ENCODE results near the gene FAM83B.
"Not testable (repeated sequence)": the region's sequence is repeated elsewhere in the genome, so short reads cannot be mapped to it uniquely, and the experiment has no call there.

Gene FAM83B

GRCh38 chr6:54881067-54881730 is 34.6 kb downstream of the FAM83B start:
- no peak for DNase-seq (ENCODE audit: low read depth)
- TF ChIP-seq CTCF (IDR thresholded peaks at IDR 0.05; ENCODE audit: insufficient read depth, low read depth, low read length, missing control alignments): no peak
- H3K4me3 ChIP-seq (ENCODE audit: low read depth, low read length): no peak overlapping the region

- DNase-seq (ENCODE audit: low read depth); H3K4me3 ChIP-seq (ENCODE audit: low read depth, low read length): not testable (repeated sequence)
These were observed 35.3 kb downstream of the FAM83B start for GRCh38 chr6:54881891-54882290.

DNA sequence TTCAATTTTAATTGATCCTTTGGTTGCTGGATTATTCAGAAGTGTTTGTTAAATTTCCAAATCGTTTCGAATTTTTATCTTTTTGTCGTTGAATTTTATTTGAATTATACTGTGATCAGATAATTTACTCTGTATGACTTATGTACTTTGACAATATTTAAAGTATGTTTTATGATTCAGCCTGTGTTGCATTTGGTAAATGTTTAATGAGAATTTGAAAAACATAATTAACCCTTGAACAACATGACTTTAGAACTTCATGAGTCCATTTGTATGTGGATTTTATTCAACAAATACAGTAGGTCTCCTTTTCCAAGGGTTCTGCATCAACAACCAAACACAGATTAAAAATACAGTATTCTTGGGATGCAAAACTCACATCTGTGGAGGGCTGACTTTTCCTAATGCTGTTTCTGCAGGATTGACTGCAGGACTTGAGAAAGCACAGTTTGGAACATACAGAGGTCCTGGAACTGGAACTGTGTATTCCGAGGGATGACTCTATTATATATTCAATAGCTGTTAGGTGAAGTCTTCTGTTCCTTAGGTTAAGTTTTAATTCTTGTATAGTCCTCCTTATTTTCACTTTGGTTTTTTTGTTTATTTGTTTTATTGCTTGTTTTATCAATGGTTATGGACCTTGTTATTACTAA is 40.5 kb downstream of the FAM83B start:
- H3K4me3 ChIP-seq (ENCODE audit: low read depth, low read length): no peak overlapping the region
- DNase-seq (ENCODE audit: low read depth): no peak
- TF ChIP-seq CTCF (IDR thresholded peaks at IDR 0.05; ENCODE audit: insufficient read depth, low read depth, low read length, missing control alignments): no peak

- no peak overlapping the region for H3K4me3 ChIP-seq (ENCODE audit: low read depth, low read length)
- no peak for DNase-seq (ENCODE audit: low read depth)
- TF ChIP-seq CTCF (IDR thresholded peaks at IDR 0.05; ENCODE audit: insufficient read depth, low read depth, low read length, missing control alignments): no peak
These were observed 45.0 kb downstream of the FAM83B start for GRCh38 chr6:54891536-54891935.

DNA sequence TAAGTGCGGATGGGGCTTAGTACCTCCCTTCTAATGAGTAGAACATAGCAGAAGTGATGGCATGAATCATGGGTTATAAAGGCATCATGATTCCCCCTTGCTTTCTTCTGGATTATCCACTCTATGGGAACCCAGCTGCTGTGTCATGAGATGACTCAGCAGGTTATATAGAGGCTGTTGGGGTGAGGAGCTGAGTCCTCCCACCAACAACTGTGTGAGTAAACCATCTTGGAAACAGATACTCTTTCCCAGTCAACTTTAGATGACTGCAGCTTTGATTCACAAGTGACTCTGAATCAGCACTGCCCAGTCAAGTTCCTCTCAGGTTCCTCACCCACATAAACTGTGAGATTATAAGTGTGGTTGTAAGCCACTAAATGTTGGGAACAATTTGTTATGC is 46.3 kb downstream of the FAM83B start:
- no peak overlapping the region for H3K4me3 ChIP-seq (ENCODE audit: low read depth, low read length)
- DNase-seq (ENCODE audit: low read depth): no peak
- no peak for TF ChIP-seq CTCF (IDR thresholded peaks at IDR 0.05; ENCODE audit: insufficient read depth, low read depth, low read length, missing control alignments)

GRCh38 chr6:54893818-54894217 is 47.2 kb downstream of the FAM83B start:
- no peak for TF ChIP-seq CTCF (IDR thresholded peaks at IDR 0.05; ENCODE audit: insufficient read depth, low read depth, low read length, missing control alignments)
- no peak for DNase-seq (ENCODE audit: low read depth)
- H3K4me3 ChIP-seq (ENCODE audit: low read depth, low read length): no peak overlapping the region

GRCh38 chr6:54896302-54896701 is 49.7 kb downstream of the FAM83B start:
- no peak for DNase-seq (ENCODE audit: low read depth)
- no peak for TF ChIP-seq CTCF (IDR thresholded peaks at IDR 0.05; ENCODE audit: insufficient read depth, low read depth, low read length, missing control alignments)
- H3K4me3 ChIP-seq (ENCODE audit: low read depth, low read length): no peak overlapping the region
